T-helper 1 cell treated with Interleukin-12 subunit alpha and Interleukin-12 subunit beta and Interleukin-4 antibody, amounts not matched to agents 30 μg/mL and 1 μg/mL, for 36 hours (primary cell): Measurements from ENCODE around the gene SGSM1.
"Not testable (repeated sequence)": the region's sequence is repeated elsewhere in the genome, so short reads cannot be mapped to it uniquely, and the experiment has no call there.

ENCODE experiments used
- H3K27ac Mint-ChIP-seq: one replicate; pipeline ENCODE4 v1.8.0; 2021; ENCODE audit warnings: mild to moderate bottlenecking, mixed read lengths
- H3K27me3 Mint-ChIP-seq: one replicate; pipeline ENCODE4 v1.8.0; 2021; ENCODE audit warnings: low read depth, mixed read lengths
- H3K36me3 Mint-ChIP-seq: one replicate; pipeline ENCODE4 v1.8.0; 2021; ENCODE audit warnings: low read depth, mixed read lengths
- H3K4me1 Mint-ChIP-seq: one replicate; pipeline ENCODE4 v1.8.0; 2021; ENCODE audit warnings: low read depth, mixed read lengths
- H3K4me3 Mint-ChIP-seq: one replicate; pipeline ENCODE4 v1.8.0; 2021; ENCODE audit warnings: mild to moderate bottlenecking, moderate library complexity, mixed read lengths
- H3K9me3 Mint-ChIP-seq: one replicate; pipeline ENCODE4 v1.8.0; 2021; ENCODE audit warnings: mixed read lengths

Gene SGSM1

GRCh38 chr22:24878969-24879368 is 73.0 kb downstream of the SGSM1 start:
- Mint-ChIP-seq H3K27ac (no peak overlapping the region), H3K36me3 (no peaks in the 10 kb centered on the region), H3K27me3 (no peaks in the 10 kb centered on the region), H3K9me3 (no peaks in the 10 kb centered on the region), H3K4me3 (no peak overlapping the region), H3K4me1 (no peaks in the 10 kb centered on the region)

GRCh38 chr22:24883432-24883831 is 77.4 kb downstream of the SGSM1 start:
- no peaks in the 10 kb centered on the region for H3K36me3 Mint-ChIP-seq
- no peaks in the 10 kb centered on the region for H3K4me1 Mint-ChIP-seq
- H3K27me3 Mint-ChIP-seq = no peaks in the 10 kb centered on the region
- H3K9me3 Mint-ChIP-seq = no peaks in the 10 kb centered on the region
- no peak overlapping the region for H3K27ac Mint-ChIP-seq
- no peak overlapping the region for H3K4me3 Mint-ChIP-seq

GRCh38 chr22:24887260-24887659 is 81.2 kb downstream of the SGSM1 start:
- H3K4me1 Mint-ChIP-seq = no peaks in the 10 kb centered on the region
- H3K36me3 Mint-ChIP-seq = no peaks in the 10 kb centered on the region
- no peak overlapping the region for H3K27ac Mint-ChIP-seq
- no peak overlapping the region for H3K4me3 Mint-ChIP-seq
- no peaks in the 10 kb centered on the region for H3K9me3 Mint-ChIP-seq
- H3K27me3 Mint-ChIP-seq = no peaks in the 10 kb centered on the region

- no peaks in the 10 kb centered on the region for H3K4me1 Mint-ChIP-seq
- no peaks in the 10 kb centered on the region for H3K27me3 Mint-ChIP-seq
- H3K36me3 Mint-ChIP-seq = no peaks in the 10 kb centered on the region
- H3K9me3 Mint-ChIP-seq = no peaks in the 10 kb centered on the region
- H3K27ac Mint-ChIP-seq = no peak overlapping the region
- no peak overlapping the region for H3K4me3 Mint-ChIP-seq
Observed at GRCh38 chr22:24893341-24894070, 87.5 kb downstream of the SGSM1 start.

GRCh38 chr22:24894220-24894975 is 88.4 kb downstream of the SGSM1 start:
- no peak overlapping the region for H3K27ac Mint-ChIP-seq
- no peaks in the 10 kb centered on the region for H3K9me3 Mint-ChIP-seq
- H3K36me3 Mint-ChIP-seq = no peaks in the 10 kb centered on the region
- no peak overlapping the region for H3K4me3 Mint-ChIP-seq
- no peaks in the 10 kb centered on the region for H3K4me1 Mint-ChIP-seq
- H3K27me3 Mint-ChIP-seq = no peaks in the 10 kb centered on the region

GRCh38 chr22:24894998-24895397 is 89.0 kb downstream of the SGSM1 start:
- no peak overlapping the region for H3K4me3 Mint-ChIP-seq
- H3K27ac Mint-ChIP-seq = no peak overlapping the region
- H3K4me1 Mint-ChIP-seq = no peaks in the 10 kb centered on the region
- H3K36me3 Mint-ChIP-seq = no peaks in the 10 kb centered on the region
- H3K9me3 Mint-ChIP-seq = no peaks in the 10 kb centered on the region
- H3K27me3 Mint-ChIP-seq = no peaks in the 10 kb centered on the region

- H3K9me3 Mint-ChIP-seq = peaks cover 18% of the 10 kb centered on the region
- H3K4me3 Mint-ChIP-seq = no peak overlapping the region
- H3K27ac Mint-ChIP-seq = no peak overlapping the region
- H3K27me3 Mint-ChIP-seq = no peaks in the 10 kb centered on the region
- H3K4me1 Mint-ChIP-seq = no peaks in the 10 kb centered on the region
- H3K36me3 Mint-ChIP-seq = peaks cover 3% of the 10 kb centered on the region
Observed at GRCh38 chr22:24901448-24901847, 95.4 kb downstream of the SGSM1 start.

- H3K9me3 Mint-ChIP-seq = peaks cover 18% of the 10 kb centered on the region
- H3K27me3 Mint-ChIP-seq = no peaks in the 10 kb centered on the region
- no peaks in the 10 kb centered on the region for H3K4me1 Mint-ChIP-seq
- H3K27ac Mint-ChIP-seq = no peak overlapping the region
- H3K36me3 Mint-ChIP-seq = peaks cover 3% of the 10 kb centered on the region
- no peak overlapping the region for H3K4me3 Mint-ChIP-seq
Observed at GRCh38 chr22:24905909-24906308, 99.9 kb downstream of the SGSM1 start.

GRCh38 chr22:24907101-24907500 is 101.1 kb downstream of the SGSM1 start:
- not testable (repeated sequence) for H3K4me3 Mint-ChIP-seq, H3K27me3 Mint-ChIP-seq, H3K4me1 Mint-ChIP-seq, H3K36me3 Mint-ChIP-seq, H3K27ac Mint-ChIP-seq
- H3K9me3 Mint-ChIP-seq = peaks cover 18% of the 10 kb centered on the region

- Mint-ChIP-seq H3K9me3 (no peaks in the 10 kb centered on the region), H3K36me3 (no peaks in the 10 kb centered on the region), H3K27me3 (no peaks in the 10 kb centered on the region), H3K4me1 (no peaks in the 10 kb centered on the region), H3K27ac (no peak overlapping the region), H3K4me3 (no peak overlapping the region)
Observed at GRCh38 chr22:24920029-24920428, 114.0 kb downstream of the SGSM1 start.

- Mint-ChIP-seq H3K27ac (no peak overlapping the region), H3K4me1 (no peaks in the 10 kb centered on the region), H3K36me3 (no peaks in the 10 kb centered on the region), H3K27me3 (peaks cover 8% of the 10 kb centered on the region), H3K9me3 (no peaks in the 10 kb centered on the region), H3K4me3 (no peak overlapping the region)
Observed at GRCh38 chr22:24925586-24926427, 119.8 kb downstream of the SGSM1 start.

GRCh38 chr22:24926428-24926725 is 120.4 kb downstream of the SGSM1 start:
- peaks cover 9% of the 10 kb centered on the region for H3K27me3 Mint-ChIP-seq
- no peaks in the 10 kb centered on the region for H3K9me3 Mint-ChIP-seq
- H3K27ac Mint-ChIP-seq = no peak overlapping the region
- H3K36me3 Mint-ChIP-seq = no peaks in the 10 kb centered on the region
- no peak overlapping the region for H3K4me3 Mint-ChIP-seq
- H3K4me1 Mint-ChIP-seq = no peaks in the 10 kb centered on the region

GRCh38 chr22:24926849-24927579 is 121.0 kb downstream of the SGSM1 start:
- Mint-ChIP-seq H3K27ac (no peak overlapping the region), H3K9me3 (no peaks in the 10 kb centered on the region), H3K27me3 (peaks cover 15% of the 10 kb centered on the region), H3K36me3 (no peaks in the 10 kb centered on the region), H3K4me3 (no peak overlapping the region), H3K4me1 (no peaks in the 10 kb centered on the region)

GRCh38 chr22:24928322-24928721 is 122.3 kb downstream of the SGSM1 start:
- Mint-ChIP-seq H3K9me3 (no peaks in the 10 kb centered on the region), H3K4me3 (no peak overlapping the region), H3K27me3 (peaks cover 20% of the 10 kb centered on the region), H3K36me3 (no peaks in the 10 kb centered on the region), H3K27ac (no peak overlapping the region), H3K4me1 (no peaks in the 10 kb centered on the region)
